Dermis microvascular lymphatic vessel endothelial cell (primary cell): Measurements from ENCODE around the gene TIMM22. TPM values are rescaled to one million over a fixed set of nuclear protein-coding genes. Genes with fewer than 3 reads are reported as not detected.
"Not testable (repeated sequence)": the region's sequence is repeated elsewhere in the genome, so short reads cannot be mapped to it uniquely, and the experiment has no call there.

Source experiments
- DNase-seq, 2 donors: peaks; one replicate each; pipeline versions ENCODE4 v3.0.0 to v3.0.0-alpha.2; 2010; ENCODE audit warnings: low read depth in 2 of 2
- total RNA-seq: library from RNA; depleted of rRNA; stranded (reverse); fragments of >200 nt; gene quantifications from 2 replicates; pipeline ENCODE4 v1.2.1, GENCODE V29; 2014

Gene TIMM22
- total RNA-seq, 1 donor from 2014 or later = 14.0 TPM

GRCh38 chr17:971861-972260, 25.1 kb upstream of the TIMM22 start:
- DNase-seq = not testable (repeated sequence)

- DNase-seq = no peak
Measured at GRCh38 chr17:973053-973452, 23.9 kb upstream of the TIMM22 start.

- not testable (repeated sequence) for DNase-seq
Measured at GRCh38 chr17:974778-975177, 22.2 kb upstream of the TIMM22 start.

- DNase-seq = no peak
Measured at GRCh38 chr17:975371-975915, 21.5 kb upstream of the TIMM22 start.

GRCh38 chr17:976312-976711, 20.6 kb upstream of the TIMM22 start:
- DNase-seq = no peak

DNA sequence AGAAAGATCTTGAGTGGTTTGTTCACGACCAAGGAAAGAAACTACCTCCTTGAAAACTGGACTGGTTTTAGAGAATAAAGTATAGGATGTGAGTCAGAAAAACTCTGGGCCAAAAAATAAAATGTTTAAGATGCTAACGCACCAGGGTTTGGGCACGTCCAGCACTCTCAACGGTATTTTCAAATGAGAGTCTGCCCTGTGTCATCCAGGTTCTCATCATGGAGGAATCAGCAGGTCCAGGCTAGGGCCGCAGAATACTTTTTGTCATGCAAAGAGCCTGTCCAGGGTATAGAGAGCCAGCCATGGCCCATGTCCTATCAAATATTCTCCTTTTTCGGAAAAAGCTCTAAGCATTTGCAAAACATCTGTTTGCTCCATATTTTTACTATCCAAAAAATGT, 19.8 kb upstream of the TIMM22 start:
- peak in 1 of 2 donors; percentile 39 for DNase-seq

DNA sequence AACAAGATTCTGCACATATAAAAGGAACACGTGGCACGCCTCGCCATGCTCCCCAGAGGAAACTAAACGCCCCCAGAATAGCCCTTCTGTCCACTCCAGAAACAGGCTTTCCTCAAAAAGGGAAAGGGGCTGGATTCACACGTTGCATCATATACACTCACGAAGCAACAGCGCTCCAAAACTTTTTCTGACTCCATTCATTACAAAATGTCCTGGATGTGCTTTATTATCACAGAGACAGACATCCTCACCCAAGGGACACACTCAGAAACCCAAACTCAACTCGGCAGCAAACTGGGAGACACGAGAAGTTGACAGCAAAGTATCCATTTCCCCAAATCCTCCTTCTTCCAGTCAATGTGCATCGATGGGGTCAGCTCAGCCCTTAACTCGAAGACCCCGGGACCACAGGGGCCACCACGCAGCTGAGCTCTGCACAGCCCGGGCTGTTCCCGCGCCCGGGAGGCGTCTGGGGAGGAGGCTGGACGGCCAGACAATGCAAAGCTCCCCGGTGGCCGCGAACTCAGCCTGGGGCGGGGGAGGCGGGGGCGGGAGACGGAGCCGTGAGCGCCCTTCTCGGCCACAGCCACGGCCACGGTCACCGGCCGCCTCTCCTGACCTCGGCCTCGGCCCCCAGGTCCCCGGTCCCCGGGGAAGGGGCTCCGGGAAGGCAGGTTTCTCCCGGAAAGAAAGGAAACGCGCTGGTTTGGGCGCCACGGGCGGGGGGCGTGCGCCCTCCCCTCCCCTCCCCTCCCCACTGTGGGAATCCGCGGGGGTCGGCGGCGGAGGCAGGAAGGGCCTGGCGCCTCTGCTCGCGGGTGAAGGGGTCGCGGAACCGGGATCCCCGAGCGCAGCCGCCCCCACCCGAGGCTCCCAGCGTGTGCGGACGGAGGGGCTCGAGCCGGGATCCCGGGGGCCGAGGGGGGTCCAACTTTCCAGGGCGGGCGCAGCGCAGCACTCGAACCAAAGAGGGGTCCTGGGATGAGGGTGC, 18.5 kb upstream of the TIMM22 start:
- DNase-seq = peak in 1 of 2 donors; percentile 62

DNA sequence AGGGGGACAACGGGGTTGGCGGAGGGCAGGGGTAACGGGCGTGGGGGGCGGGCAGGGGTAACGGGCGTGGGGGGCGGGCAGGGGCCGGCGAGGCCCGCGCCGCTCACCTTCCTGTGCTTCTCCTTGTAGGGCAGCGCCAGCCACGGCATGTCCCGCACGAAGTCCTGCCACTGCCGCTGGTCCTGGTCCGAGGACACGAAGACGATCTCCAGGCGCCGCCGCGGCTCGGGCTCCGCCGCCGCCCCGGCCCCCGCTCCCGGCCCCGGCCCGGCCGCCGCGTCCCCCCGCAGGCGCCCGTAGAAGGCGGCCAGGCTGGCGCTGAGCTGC, 17.8 kb upstream of the TIMM22 start:
- DNase-seq = no peak

GRCh38 chr17:979539-980405, 17.2 kb upstream of the TIMM22 start, which contains the start of gene NXN:
Gene NXN, minus strand, starts transcription at chr17:979776.
- DNase-seq = peak; percentile 45 to 87

DNA sequence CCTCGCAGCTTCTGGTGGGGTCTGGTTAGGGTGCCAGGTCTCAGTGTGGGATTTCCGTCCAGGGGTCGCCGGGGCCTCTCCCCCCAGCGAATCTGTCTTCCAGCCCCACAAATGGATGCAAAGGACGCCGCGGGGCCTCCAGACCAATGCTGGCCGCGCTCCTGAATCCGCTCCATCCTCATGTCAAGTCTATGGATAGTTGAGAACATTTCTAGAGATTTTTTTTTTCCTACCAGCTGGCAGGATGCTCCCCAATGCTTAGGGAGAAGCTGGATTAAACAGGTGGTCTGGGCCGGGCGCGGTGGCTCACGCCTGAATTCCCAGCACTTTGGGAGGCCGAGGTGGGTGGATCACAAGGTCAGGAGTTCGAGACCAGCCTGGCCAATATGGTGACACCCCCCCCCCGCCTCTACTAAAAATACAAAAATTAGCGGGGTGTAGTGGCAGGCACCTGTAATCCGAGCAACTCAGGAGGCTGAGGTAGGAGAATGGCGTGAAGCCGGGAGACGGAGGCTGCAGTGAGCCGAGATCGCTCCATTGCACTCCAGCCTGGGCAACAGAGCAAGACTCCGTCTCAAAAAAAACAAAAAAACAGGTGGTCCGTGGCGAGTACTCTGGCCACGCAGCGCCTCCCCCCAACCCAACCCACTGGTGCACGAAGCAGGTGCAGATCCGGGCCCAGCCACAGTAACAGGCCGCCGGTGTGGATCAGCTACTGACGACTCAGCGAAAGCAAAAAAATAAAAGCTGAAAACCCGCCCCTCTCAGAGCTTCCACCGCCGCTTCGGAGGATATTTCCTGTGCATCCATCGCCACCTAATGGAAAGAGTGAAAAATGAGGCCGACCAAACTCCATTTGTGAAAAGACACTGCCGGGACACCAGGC, 16.3 kb upstream of the TIMM22 start:
- peak; percentile 84 to 90 for DNase-seq

- no peak for DNase-seq
Measured at GRCh38 chr17:981292-981658, 15.7 kb upstream of the TIMM22 start.

GRCh38 chr17:983921-984320, 13.0 kb upstream of the TIMM22 start:
- no peak for DNase-seq

- no peak for DNase-seq
Measured at GRCh38 chr17:986322-986929, 10.5 kb upstream of the TIMM22 start.

DNA sequence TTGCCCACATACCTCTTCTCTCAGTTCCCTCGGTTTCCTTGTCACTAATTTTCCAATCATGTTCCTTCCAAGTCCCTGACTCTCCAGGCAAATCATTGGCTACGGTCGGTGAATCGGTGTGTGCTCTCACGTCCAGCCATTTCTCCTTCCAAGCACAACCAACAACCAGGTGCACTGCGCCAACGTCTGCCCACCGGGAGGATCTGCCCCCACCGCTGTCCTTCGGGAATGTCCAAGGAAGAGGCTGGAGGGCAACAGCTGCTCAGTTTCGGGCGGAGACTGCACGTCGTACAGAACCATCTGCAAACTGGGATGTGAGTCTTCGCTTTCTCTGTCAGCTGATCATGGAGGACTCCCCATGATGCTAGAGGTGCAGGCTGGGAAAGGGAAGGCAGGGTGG, 9.0 kb upstream of the TIMM22 start:
- no peak for DNase-seq

GRCh38 chr17:988561-988960, 8.4 kb upstream of the TIMM22 start:
- no peak for DNase-seq

DNA sequence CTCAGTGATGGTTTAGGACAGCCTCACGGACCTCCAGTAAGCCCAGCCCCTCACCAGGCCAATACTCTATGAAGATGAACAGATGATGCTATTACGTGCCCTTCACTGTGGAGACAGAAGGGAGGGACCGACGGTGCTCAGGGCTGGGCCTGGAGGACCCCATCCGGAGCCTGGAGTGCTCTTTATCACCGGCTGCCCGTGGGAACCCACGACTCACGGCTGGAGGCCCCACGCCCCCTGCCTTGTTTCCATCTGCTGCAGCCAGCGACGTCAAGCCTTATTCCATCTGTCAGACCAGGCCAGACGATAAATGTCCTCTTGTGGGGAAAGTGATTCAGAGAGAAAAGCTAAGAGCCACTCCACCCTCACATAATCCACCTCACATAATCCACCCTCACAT, 4.0 kb upstream of the TIMM22 start:
- no peak for DNase-seq

GRCh38 chr17:995324-995723, 1.6 kb upstream of the TIMM22 start:
- not testable (repeated sequence) for DNase-seq

DNA sequence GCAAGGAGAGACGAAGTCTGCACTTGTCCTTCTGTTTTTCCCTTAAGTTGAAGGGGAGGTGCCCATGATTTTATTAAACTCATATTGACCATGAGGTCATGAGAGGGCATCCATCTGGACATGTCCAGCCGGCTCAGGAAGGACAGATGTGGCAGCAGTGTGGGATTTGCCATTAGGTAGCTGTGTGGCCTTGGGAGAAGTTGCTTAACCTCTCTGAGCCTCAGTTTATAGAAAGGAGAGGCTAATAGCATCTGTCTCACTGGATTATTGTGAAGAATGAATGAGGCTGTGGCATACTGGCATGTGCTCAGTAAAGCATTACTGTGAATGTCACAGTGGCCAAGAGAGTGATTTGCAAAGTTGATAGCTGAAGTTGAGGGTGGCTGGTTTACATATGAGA, 1.2 kb downstream of the TIMM22 start:
- no peak for DNase-seq

- peak; percentile 84 to 91 for DNase-seq
Measured at GRCh38 chr17:1000597-1001461, 3.9 kb downstream of the TIMM22 start.
